ENCODE data around the gene RHPN2.

The RHPN2 gene

GRCh38 chr19:33085570-33086128, 21.0 kb upstream of the RHPN2 start:
- no peaks in the 10 kb centered on the region for H3K27me3 Mint-ChIP-seq
- peaks cover 43% of the 10 kb centered on the region for H3K36me3 Mint-ChIP-seq (ENCODE audit: low read depth)
- H3K4me3 Mint-ChIP-seq = no peak overlapping the region
- DNase-seq = no peak
- no peaks in the 10 kb centered on the region for H3K9me3 Mint-ChIP-seq
- no peak overlapping the region for H3K27ac Mint-ChIP-seq
- peaks cover 32% of the 10 kb centered on the region for H3K4me1 Mint-ChIP-seq (ENCODE audit: low read depth)

- peaks cover 33% of the 10 kb centered on the region for H3K4me1 Mint-ChIP-seq (ENCODE audit: low read depth)
- no peaks in the 10 kb centered on the region for H3K27me3 Mint-ChIP-seq
- H3K36me3 Mint-ChIP-seq (ENCODE audit: low read depth) = peaks cover 16% of the 10 kb centered on the region
- peak within 1 kb of the TSS; percentile 96 for H3K27ac Mint-ChIP-seq
- H3K4me3 Mint-ChIP-seq = peak within 1 kb of the TSS; percentile 93
- DNase-seq = peak; percentile 91
- H3K9me3 Mint-ChIP-seq = no peaks in the 10 kb centered on the region
Observed at GRCh38 chr19:33080761-33081681, 16.3 kb upstream of the RHPN2 start, which contains the start of gene GPATCH1. Gene GPATCH1, plus strand, starts transcription at chr19:33081181. Its CDS starts 13 bp downstream, at chr19:33081194.

- Mint-ChIP-seq H3K4me3 (no peak overlapping the region), H3K9me3 (no peaks in the 10 kb centered on the region), H3K27me3 (peaks cover 4% of the 10 kb centered on the region), H3K36me3 (ENCODE audit: low read depth) (no peaks in the 10 kb centered on the region), H3K4me1 (ENCODE audit: low read depth) (peaks cover 5% of the 10 kb centered on the region), H3K27ac (no peak overlapping the region)
- DNase-seq = no peak
Observed at GRCh38 chr19:33075519-33075918, 10.8 kb upstream of the RHPN2 start.

- DNase-seq = no peak
- no peaks in the 10 kb centered on the region for H3K9me3 Mint-ChIP-seq
- no peak overlapping the region for H3K4me3 Mint-ChIP-seq
- H3K4me1 Mint-ChIP-seq (ENCODE audit: low read depth) = no peaks in the 10 kb centered on the region
- no peaks in the 10 kb centered on the region for H3K36me3 Mint-ChIP-seq (ENCODE audit: low read depth)
- H3K27ac Mint-ChIP-seq = no peak overlapping the region
- H3K27me3 Mint-ChIP-seq = peaks cover 4% of the 10 kb centered on the region
Observed at GRCh38 chr19:33071887-33072286, 7.2 kb upstream of the RHPN2 start.

GRCh38 chr19:33067121-33067520, 2.4 kb upstream of the RHPN2 start:
- H3K27me3 Mint-ChIP-seq = peaks cover 31% of the 10 kb centered on the region
- H3K9me3 Mint-ChIP-seq = no peaks in the 10 kb centered on the region
- H3K4me3 Mint-ChIP-seq = no peak overlapping the region
- no peak for DNase-seq
- H3K36me3 Mint-ChIP-seq (ENCODE audit: low read depth) = no peaks in the 10 kb centered on the region
- H3K4me1 Mint-ChIP-seq (ENCODE audit: low read depth) = peaks cover 5% of the 10 kb centered on the region
- H3K27ac Mint-ChIP-seq = no peak overlapping the region

GRCh38 chr19:33066543-33066942, 1.9 kb upstream of the RHPN2 start:
- Mint-ChIP-seq H3K27ac (no peak overlapping the region), H3K4me1 (ENCODE audit: low read depth) (peaks cover 5% of the 10 kb centered on the region), H3K9me3 (no peaks in the 10 kb centered on the region), H3K4me3 (no peak overlapping the region), H3K36me3 (ENCODE audit: low read depth) (no peaks in the 10 kb centered on the region), H3K27me3 (peaks cover 32% of the 10 kb centered on the region)
- DNase-seq = no peak

GRCh38 chr19:33064458-33064791, 263 bp downstream of the RHPN2 start:
- peak; percentile 52 for DNase-seq

GRCh38 chr19:33063753-33064457, 783 bp downstream of the RHPN2 start:
- Mint-ChIP-seq H3K9me3 (no peaks in the 10 kb centered on the region), H3K4me3 (peak overlapping the region; percentile 76), H3K36me3 (ENCODE audit: low read depth) (no peaks in the 10 kb centered on the region), H3K4me1 (ENCODE audit: low read depth) (peaks cover 5% of the 10 kb centered on the region), H3K27me3 (peaks cover 47% of the 10 kb centered on the region), H3K27ac (no peak overlapping the region)
- peak; percentile 33 for DNase-seq

More at GRCh38 chr19:33064458-33064791, 263 bp downstream of the RHPN2 start:
- no peaks in the 10 kb centered on the region for H3K9me3 Mint-ChIP-seq
- peaks cover 46% of the 10 kb centered on the region for H3K27me3 Mint-ChIP-seq
- no peaks in the 10 kb centered on the region for H3K36me3 Mint-ChIP-seq (ENCODE audit: low read depth)
- H3K27ac Mint-ChIP-seq = no peak overlapping the region
- peak overlapping the region; percentile 76 for H3K4me3 Mint-ChIP-seq
- H3K4me1 Mint-ChIP-seq (ENCODE audit: low read depth) = peaks cover 5% of the 10 kb centered on the region

- Mint-ChIP-seq H3K27me3 (peaks cover 47% of the 10 kb centered on the region), H3K4me1 (ENCODE audit: low read depth) (peaks cover 5% of the 10 kb centered on the region), H3K4me3 (peak overlapping the region; percentile 76), H3K27ac (no peak overlapping the region), H3K36me3 (ENCODE audit: low read depth) (no peaks in the 10 kb centered on the region), H3K9me3 (no peaks in the 10 kb centered on the region)
- DNase-seq = no peak
Observed at GRCh38 chr19:33063356-33063752, 1.3 kb downstream of the RHPN2 start.

- Mint-ChIP-seq H3K27me3 (peaks cover 47% of the 10 kb centered on the region), H3K4me3 (no peak overlapping the region), H3K36me3 (ENCODE audit: low read depth) (no peaks in the 10 kb centered on the region), H3K4me1 (ENCODE audit: low read depth) (peaks cover 5% of the 10 kb centered on the region), H3K9me3 (no peaks in the 10 kb centered on the region), H3K27ac (no peak overlapping the region)
- DNase-seq = no peak
Observed at GRCh38 chr19:33062902-33063301, 1.8 kb downstream of the RHPN2 start.

GRCh38 chr19:33060586-33060985, 4.1 kb downstream of the RHPN2 start:
- Mint-ChIP-seq H3K36me3 (ENCODE audit: low read depth) (no peaks in the 10 kb centered on the region), H3K4me1 (ENCODE audit: low read depth) (peaks cover 5% of the 10 kb centered on the region), H3K4me3 (no peak overlapping the region), H3K27me3 (peaks cover 37% of the 10 kb centered on the region), H3K9me3 (no peaks in the 10 kb centered on the region), H3K27ac (no peak overlapping the region)
- no peak for DNase-seq

- H3K9me3 Mint-ChIP-seq = no peaks in the 10 kb centered on the region
- no peak for DNase-seq
- no peaks in the 10 kb centered on the region for H3K4me1 Mint-ChIP-seq (ENCODE audit: low read depth)
- H3K36me3 Mint-ChIP-seq (ENCODE audit: low read depth) = no peaks in the 10 kb centered on the region
- H3K27me3 Mint-ChIP-seq = peaks cover 11% of the 10 kb centered on the region
- no peak overlapping the region for H3K4me3 Mint-ChIP-seq
- no peak overlapping the region for H3K27ac Mint-ChIP-seq
Observed at GRCh38 chr19:33055718-33056117, 9.0 kb downstream of the RHPN2 start.

GRCh38 chr19:33054623-33055022, 10.1 kb downstream of the RHPN2 start:
- Mint-ChIP-seq H3K36me3 (ENCODE audit: low read depth) (no peaks in the 10 kb centered on the region), H3K4me1 (ENCODE audit: low read depth) (no peaks in the 10 kb centered on the region), H3K27ac (no peak overlapping the region), H3K9me3 (no peaks in the 10 kb centered on the region), H3K4me3 (no peak overlapping the region), H3K27me3 (peaks cover 3% of the 10 kb centered on the region)
- no peak for DNase-seq

GRCh38 chr19:33052352-33052972, 12.2 kb downstream of the RHPN2 start:
- H3K4me1 Mint-ChIP-seq (ENCODE audit: low read depth) = no peaks in the 10 kb centered on the region
- no peak overlapping the region for H3K27ac Mint-ChIP-seq
- H3K4me3 Mint-ChIP-seq = no peak overlapping the region
- no peaks in the 10 kb centered on the region for H3K36me3 Mint-ChIP-seq (ENCODE audit: low read depth)
- no peak for DNase-seq
- H3K9me3 Mint-ChIP-seq = no peaks in the 10 kb centered on the region
- no peaks in the 10 kb centered on the region for H3K27me3 Mint-ChIP-seq

All from activated T-cell treated with anti-CD3 and anti-CD28 coated beads, Interleukin-2, amount 50 U/mL, for 24 hours (primary cell).